B cell (primary cell): ENCODE data around the gene SLC19A1. TPM values are rescaled to one million over a fixed set of nuclear protein-coding genes. Genes with fewer than 3 reads are reported as not detected.

Experiments
- ATAC-seq: fragments of 200-7000 bp; cut with Tn5 transposase; one replicate; pipeline ENCODE4 v1.10.0; 2021; ENCODE audit warnings: low read depth, mild to moderate bottlenecking, moderate number of reproducible peaks, moderate library complexity
- CTCF ChIA-PET: fragments of 350-600 bp; sonication (Branson Sonifier 250); formaldehyde crosslinking; loops from one replicate; lab custom pipeline; 2021; ENCODE audit warnings: antibody characterized with exemption, inconsistent platforms; lab: Charles Lee
- POLR2A ChIA-PET: fragments of 350-600 bp; sonication (Branson Sonifier 250); formaldehyde crosslinking; loops from one replicate; lab custom pipeline; 2021; ENCODE audit warnings: antibody characterized with exemption; lab: Charles Lee
- DNase-seq: peaks from one replicate; pipeline ENCODE4 v3.0.0; 2013
- H2AFZ ChIP-seq: 2 replicates; pipeline ENCODE4 v1.6.1; 2012; ENCODE audit warnings: mild to moderate bottlenecking, low read depth, low read length; ENCODE audit not compliant: insufficient read depth, poor library complexity, severe bottlenecking
- H3K27ac ChIP-seq, 2 donors: 1 replicate in 1 of 2; 2 replicates in 1 of 2; pipeline ENCODE4 v1.5.1; 2012 to 2013; ENCODE audit warnings: low read length in 2 of 2, mild to moderate bottlenecking in 2 of 2, moderate library complexity in 1 of 2
- H3K27me3 ChIP-seq, 4 experiments: fragments of 200-600 bp in 1 of 4; sonication (generic) in 1 of 4; replicated peaks in 1 of 4; 1 replicate in 2 of 4; 2 replicates in 2 of 4; pipeline versions ENCODE4 v1.6.1 to v1.7.0; 2013 to 2016; ENCODE audit warnings: low read length in 3 of 4, mild to moderate bottlenecking in 2 of 4, mixed read lengths in 1 of 4, moderate library complexity in 1 of 4; ENCODE audit not compliant: insufficient read depth in 4 of 4, control insufficient read depth in 3 of 4; ENCODE audit errors: control extremely low read depth in 1 of 4
- H3K36me3 ChIP-seq, 2 experiments: replicated peaks in 1 of 2; 1 replicate in 1 of 2; 2 replicates in 1 of 2; pipeline versions ENCODE4 v1.6.1 to v1.7.1; 2013; ENCODE audit warnings: low read length in 1 of 2; ENCODE audit not compliant: insufficient read depth in 2 of 2, control insufficient read depth in 1 of 2; ENCODE audit errors: control extremely low read depth in 1 of 2, extremely low read depth in 1 of 2
- H3K4me1 ChIP-seq, 2 donors: fragments of 200-600 bp in 1 of 2; sonication (generic) in 1 of 2; 1 replicate in 1 of 2; 2 replicates in 1 of 2; pipeline versions ENCODE4 v1.5.1 to v1.6.1; 2013 to 2017; ENCODE audit warnings: low read length in 2 of 2; ENCODE audit not compliant: control insufficient read depth in 2 of 2, insufficient read depth in 2 of 2
- H3K4me2 ChIP-seq: replicated peaks from 2 replicates; pipeline ENCODE3; 2012; ENCODE audit warnings: mild to moderate bottlenecking, low read depth, low read length; ENCODE audit not compliant: poor library complexity, severe bottlenecking
- H3K4me3 ChIP-seq, 5 experiments: fragments of 200-600 bp in 1 of 5; sonication (generic) in 1 of 5; 1 replicate in 3 of 5; 2 replicates in 2 of 5; pipeline versions ENCODE4 v1.5.1 to v1.7.0; 2011 to 2016; ENCODE audit warnings: low read length in 4 of 5, mild to moderate bottlenecking in 4 of 5, low read depth in 2 of 5, control low read depth in 1 of 5, moderate library complexity in 1 of 5; ENCODE audit not compliant: insufficient read depth in 1 of 5; ENCODE audit errors: control extremely low read depth in 1 of 5, extremely low read depth in 1 of 5
- H3K79me2 ChIP-seq: fragments of 200-600 bp; sonication (generic); one replicate; pipeline ENCODE4 v1.6.0; 2016; ENCODE audit warnings: low read length; ENCODE audit not compliant: control insufficient read depth, insufficient read depth
- H3K9ac ChIP-seq: fragments of 200-600 bp; sonication (generic); 2 replicates; pipeline ENCODE4 v1.6.1; 2017; ENCODE audit warnings: mild to moderate bottlenecking, low read length, moderate library complexity
- H3K9me3 ChIP-seq, 3 donors: one replicate each; pipeline versions ENCODE4 v1.6.1 to v1.7.1; 2013; ENCODE audit warnings: low read length in 2 of 3; ENCODE audit not compliant: control insufficient read depth in 2 of 3, insufficient read depth in 1 of 3; ENCODE audit errors: control extremely low read depth in 1 of 3
- H4K20me1 ChIP-seq: 2 replicates; pipeline ENCODE4 v1.6.0; 2012; ENCODE audit warnings: mild to moderate bottlenecking, low read length; ENCODE audit not compliant: insufficient read depth, control insufficient read depth, poor library complexity, severe bottlenecking
- H3K27ac Mint-ChIP-seq: one replicate; pipeline ENCODE4 v1.8.0; 2021; ENCODE audit warnings: mixed read lengths
- H3K27me3 Mint-ChIP-seq: one replicate; pipeline ENCODE4 v1.8.0; 2021; ENCODE audit warnings: mixed read lengths
- H3K4me1 Mint-ChIP-seq: one replicate; pipeline ENCODE4 v1.8.0; 2021; ENCODE audit warnings: mixed read lengths
- H3K4me3 Mint-ChIP-seq: one replicate; pipeline ENCODE4 v1.8.0; 2021; ENCODE audit warnings: mixed read lengths
- H3K9me3 Mint-ChIP-seq: one replicate; pipeline ENCODE4 v1.8.0; 2022; ENCODE audit warnings: mixed read lengths; ENCODE audit not compliant: insufficient read depth
- EZH2 ChIP-seq: IDR thresholded peaks from 2 replicates; pipeline ENCODE4 v1.6.1; 2012; ENCODE audit warnings: borderline replicate concordance, low read depth, mild to moderate bottlenecking, moderate library complexity, low read length; ENCODE audit not compliant: insufficient read depth, poor library complexity, severe bottlenecking
- WGBS: methylation state at CpG from one replicate; pipeline ENCODE4 v1.1.5; 2013; ENCODE audit warnings: missing lambda C conversion rate; ENCODE audit not compliant: insufficient coverage; 5-methylcytosine and 5-hydroxymethylcytosine counted together
- intact Hi-C: fragments of 100-400 bp; cut with micrococcal nuclease; formaldehyde crosslinking; loops from one replicate; pipeline ENCODE4 v1.10.0; 2022
- polyA plus RNA-seq: library from polyadenylated mRNA; depleted of rRNA; stranded (reverse); fragments of >200 nt; gene quantifications from 2 replicates; pipeline ENCODE4 v1.2.3, GENCODE V29; 2012
- total RNA-seq, 2 donors: library from RNA; stranded (reverse); fragments of 120-200 nt in 1 of 2; gene quantifications; 1 replicate in 1 of 2; 2 replicates in 1 of 2; pipeline versions ENCODE4 v1.2.3 to v1.2.4, GENCODE V29; 2013 to 2022
- TF ChIP-seq, protein P1 (sequence below): fragments of 200-600 bp; IDR thresholded peaks from one replicate; pipeline ENCODE4 v1.8.0; 2022; ENCODE audit warnings: antibody characterized with exemption, mild to moderate bottlenecking

Gene SLC19A1
- total and polyA plus RNA-seq, 2 donors (not counting 1 experiment from before 2014, with no cell fraction given), result 8.7 to 10.1 TPM

DNA sequence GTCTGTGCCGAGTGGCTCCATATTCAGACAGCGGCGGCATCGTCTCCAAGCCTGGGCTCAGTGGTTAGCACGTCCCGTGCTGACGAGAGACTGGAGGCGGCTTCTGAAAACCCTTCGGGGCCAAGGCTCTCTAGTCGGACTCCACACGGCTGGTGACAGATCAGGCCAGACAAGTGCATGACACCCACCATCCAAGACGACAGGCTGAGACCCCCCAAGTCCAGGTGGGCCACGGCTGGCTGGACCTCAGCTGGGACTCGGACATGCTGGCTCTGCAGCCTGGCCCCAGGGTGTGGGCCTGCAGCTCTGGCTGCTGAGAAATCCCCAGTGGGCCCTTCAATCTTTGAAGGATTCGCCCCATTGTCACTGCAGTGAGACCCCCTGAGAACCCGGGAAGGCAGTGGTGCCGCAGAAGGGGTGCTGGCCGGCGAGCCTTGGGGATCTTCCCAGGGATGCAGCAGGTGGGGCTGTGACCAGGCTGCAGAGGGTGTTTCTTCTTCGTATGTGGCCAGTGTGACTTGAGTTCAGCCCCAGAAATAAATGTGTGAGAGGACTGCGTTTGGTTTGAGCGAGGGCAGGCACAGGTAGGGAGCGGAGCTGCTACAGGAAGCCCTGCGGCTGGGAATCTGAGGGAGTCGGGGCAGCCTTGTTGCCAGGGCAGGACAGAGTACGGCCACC, 15.9 kb upstream of the SLC19A1 start:
- CTCF ChIA-PET, result no interaction called here

DNA sequence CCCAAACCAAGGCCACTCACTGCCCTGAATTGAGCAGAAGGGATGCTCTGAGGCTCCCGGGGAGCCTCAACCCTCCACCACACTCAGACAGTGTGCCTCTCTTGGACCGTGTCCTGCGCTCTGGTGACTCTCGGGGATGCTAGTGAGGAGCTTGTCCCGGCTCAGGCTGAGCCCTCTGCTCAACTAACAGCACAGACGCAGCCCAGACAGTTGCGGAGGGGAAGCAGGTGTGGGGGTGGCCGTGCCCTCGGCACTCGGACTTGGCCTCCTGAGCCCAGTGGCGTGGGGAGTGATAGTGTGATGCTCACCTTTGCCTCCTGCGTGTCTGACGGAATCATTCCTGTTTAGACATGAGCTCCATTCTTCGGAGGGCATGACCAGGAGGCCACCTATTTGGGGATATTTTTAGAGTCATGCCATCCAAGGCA, 15.4 kb upstream of the SLC19A1 start:
- CTCF ChIA-PET, result no interaction called here
- peaks cover 6 to 23% of the 10 kb centered on the region in 2 donors for H3K4me1 ChIP-seq
- intact Hi-C loops, result no loop called here
- no peak for DNase-seq
- POLR2A ChIA-PET, result no interaction called here
- peaks cover 14% of the 10 kb centered on the region for H3K4me1 Mint-ChIP-seq
- no peak overlapping the region for H3K27ac Mint-ChIP-seq
- no peak overlapping the region for H2AFZ ChIP-seq
- ATAC-seq, result no peak
- H3K27me3 ChIP-seq, result no peaks in the 10 kb centered on the region
- H3K9me3 Mint-ChIP-seq, result no peaks in the 10 kb centered on the region
- H3K4me2 ChIP-seq, result no peak overlapping the region
- no peaks in the 10 kb centered on the region for H3K9me3 ChIP-seq
- no peak overlapping the region for H3K4me3 ChIP-seq
- H3K9ac ChIP-seq, result no peak overlapping the region
- no peak for TF ChIP-seq EZH2
- H3K27ac ChIP-seq, result no peak overlapping the region
- H3K79me2 ChIP-seq, result no peaks in the 10 kb centered on the region
- H4K20me1 ChIP-seq, result no peaks in the 10 kb centered on the region
- H3K36me3 ChIP-seq, result no peaks in the 10 kb centered on the region
- H3K4me3 Mint-ChIP-seq, result no peak overlapping the region
- 92% methylated on average over 12 of the region's 14 CpGs for WGBS
- H3K27me3 Mint-ChIP-seq, result peaks cover under 1% of the 10 kb centered on the region

More for the DNA sequence above, 15.9 kb upstream of the SLC19A1 start:
- Mint-ChIP-seq H3K9me3 (no peaks in the 10 kb centered on the region), H3K4me3 (no peak overlapping the region), H3K27ac (no peak overlapping the region), H3K4me1 (peaks cover 12% of the 10 kb centered on the region), H3K27me3 (peaks cover 5% of the 10 kb centered on the region)
- Histone ChIP-seq H3K27me3 (no peaks in the 10 kb centered on the region), H3K4me2 (no peak overlapping the region), H3K36me3 (no peaks in the 10 kb centered on the region), H3K4me1 (peaks cover under 1 to 19% of the 10 kb centered on the region in 2 donors), H3K9me3 (no peaks in the 10 kb centered on the region), H2AFZ (no peak overlapping the region), H4K20me1 (no peaks in the 10 kb centered on the region), H3K4me3 (no peak overlapping the region), H3K9ac (no peak overlapping the region), H3K27ac (no peak overlapping the region), H3K79me2 (no peaks in the 10 kb centered on the region)
- intact Hi-C loops, result no loop called here
- no peak for TF ChIP-seq EZH2
- TF ChIP-seq, protein P1, sequence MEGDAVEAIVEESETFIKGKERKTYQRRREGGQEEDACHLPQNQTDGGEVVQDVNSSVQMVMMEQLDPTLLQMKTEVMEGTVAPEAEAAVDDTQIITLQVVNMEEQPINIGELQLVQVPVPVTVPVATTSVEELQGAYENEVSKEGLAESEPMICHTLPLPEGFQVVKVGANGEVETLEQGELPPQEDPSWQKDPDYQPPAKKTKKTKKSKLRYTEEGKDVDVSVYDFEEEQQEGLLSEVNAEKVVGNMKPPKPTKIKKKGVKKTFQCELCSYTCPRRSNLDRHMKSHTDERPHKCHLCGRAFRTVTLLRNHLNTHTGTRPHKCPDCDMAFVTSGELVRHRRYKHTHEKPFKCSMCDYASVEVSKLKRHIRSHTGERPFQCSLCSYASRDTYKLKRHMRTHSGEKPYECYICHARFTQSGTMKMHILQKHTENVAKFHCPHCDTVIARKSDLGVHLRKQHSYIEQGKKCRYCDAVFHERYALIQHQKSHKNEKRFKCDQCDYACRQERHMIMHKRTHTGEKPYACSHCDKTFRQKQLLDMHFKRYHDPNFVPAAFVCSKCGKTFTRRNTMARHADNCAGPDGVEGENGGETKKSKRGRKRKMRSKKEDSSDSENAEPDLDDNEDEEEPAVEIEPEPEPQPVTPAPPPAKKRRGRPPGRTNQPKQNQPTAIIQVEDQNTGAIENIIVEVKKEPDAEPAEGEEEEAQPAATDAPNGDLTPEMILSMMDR, result no peak
- POLR2A ChIA-PET, result no interaction called here
- WGBS, result 92% methylated on average over 25 of the region's 26 CpGs
- no peak for DNase-seq
- no peak for ATAC-seq
